AG09309 (cell line): ENCODE results near the gene VSTM5.

ENCODE experiments used
- DNase-seq: peaks from one replicate; pipeline ENCODE4 v3.0.0-alpha.2; 2010; ENCODE audit warnings: low read depth
- H3K4me3 ChIP-seq: 2 replicates; pipeline ENCODE4 v1.5.1; 2011; ENCODE audit warnings: mild to moderate bottlenecking, low read depth, low read length, moderate library complexity; ENCODE audit not compliant: control insufficient read depth
- CTCF ChIP-seq: IDR thresholded peaks from 2 replicates; pipeline ENCODE4 v1.5.1; 2011; ENCODE audit warnings: mild to moderate bottlenecking, low read depth, low read length, inconsistent platforms; ENCODE audit not compliant: insufficient read depth, control insufficient read depth; ENCODE audit errors: missing control alignments

VSTM5 gene

GRCh38 chr11:93820847-93821246 is 29.6 kb downstream of the VSTM5 start:
- H3K4me3 ChIP-seq = no peak overlapping the region
- TF ChIP-seq CTCF = no peak
- no peak for DNase-seq

- DNase-seq = no peak
- no peak for TF ChIP-seq CTCF
- no peak overlapping the region for H3K4me3 ChIP-seq
These were observed 30.3 kb downstream of the VSTM5 start for GRCh38 chr11:93819966-93820695.

GRCh38 chr11:93817426-93818348 is 32.7 kb downstream of the VSTM5 start:
- TF ChIP-seq CTCF = no peak
- H3K4me3 ChIP-seq = no peak overlapping the region
- no peak for DNase-seq

GRCh38 chr11:93814966-93815633 is 35.3 kb downstream of the VSTM5 start:
- no peak overlapping the region for H3K4me3 ChIP-seq
- DNase-seq = no peak
- TF ChIP-seq CTCF = no peak

GRCh38 chr11:93813974-93814373 is 36.4 kb downstream of the VSTM5 start:
- no peak overlapping the region for H3K4me3 ChIP-seq
- no peak for TF ChIP-seq CTCF
- DNase-seq = no peak

GRCh38 chr11:93807980-93808379 is 42.4 kb downstream of the VSTM5 start:
- no peak overlapping the region for H3K4me3 ChIP-seq
- no peak for DNase-seq
- no peak for TF ChIP-seq CTCF
